Hematopoietic multipotent progenitor cell treated with erythropoietin and hydrocortisone succinate and interleukin-3 and kit ligand, for 4 days (in vitro differentiated cells): Measurements from ENCODE around the gene SYNGAP1.
"Not testable (repeated sequence)": the region's sequence is repeated elsewhere in the genome, so short reads cannot be mapped to it uniquely, and the experiment has no call there.

Experiments used
- DNase-seq: peaks from one replicate; pipeline ENCODE4 v3.0.0-alpha.2; 2015

The SYNGAP1 gene

GRCh38 chr6:33419580-33420490 lies at the start of gene SYNGAP1:
Gene SYNGAP1 (plus strand): TSS chr6:33420065. CDS start chr6:33420265, 200 bp downstream.
- DNase-seq, result peak; percentile 77

GRCh38 chr6:33371901-33372300 lies 48.0 kb upstream of the SYNGAP1 start:
- DNase-seq, result not testable (repeated sequence)

GRCh38 chr6:33372526-33373123 lies 47.2 kb upstream of the SYNGAP1 start:
- peak; percentile 40 for DNase-seq

- DNase-seq, result peak; percentile 31
Measured at GRCh38 chr6:33373960-33374910, 45.6 kb upstream of the SYNGAP1 start.

GRCh38 chr6:33375143-33375671 lies 44.7 kb upstream of the SYNGAP1 start:
- DNase-seq, result peak; percentile 76

- DNase-seq, result no peak
Measured at GRCh38 chr6:33377171-33377570, 42.7 kb upstream of the SYNGAP1 start.

GRCh38 chr6:33379184-33379583 lies 40.7 kb upstream of the SYNGAP1 start:
- not testable (repeated sequence) for DNase-seq

GRCh38 chr6:33380272-33380981 lies 39.4 kb upstream of the SYNGAP1 start:
- peak; percentile 50 for DNase-seq

GRCh38 chr6:33383427-33384185 lies 36.3 kb upstream of the SYNGAP1 start:
- DNase-seq, result no peak

GRCh38 chr6:33384581-33385020 lies 35.3 kb upstream of the SYNGAP1 start:
- DNase-seq, result no peak

- DNase-seq, result no peak
Measured at GRCh38 chr6:33390173-33390572, 29.7 kb upstream of the SYNGAP1 start.

GRCh38 chr6:33390767-33391277 lies 29.0 kb upstream of the SYNGAP1 start:
- no peak for DNase-seq

GRCh38 chr6:33391278-33391921 lies 28.5 kb upstream of the SYNGAP1 start, which contains the start of gene KIFC1:
Gene KIFC1 (plus strand): TSS chr6:33391823. CDS start chr6:33391986, 163 bp downstream.
- DNase-seq, result peak; percentile 100

GRCh38 chr6:33391922-33392594 lies 27.8 kb upstream of the SYNGAP1 start:
- peak; percentile 49 for DNase-seq

GRCh38 chr6:33392595-33392948 lies 27.3 kb upstream of the SYNGAP1 start:
- peak; percentile 61 for DNase-seq

GRCh38 chr6:33392979-33393378 lies 26.9 kb upstream of the SYNGAP1 start:
- no peak for DNase-seq

- no peak for DNase-seq
Measured at GRCh38 chr6:33397541-33397940, 22.3 kb upstream of the SYNGAP1 start.

GRCh38 chr6:33398601-33399000 lies 21.3 kb upstream of the SYNGAP1 start:
- not testable (repeated sequence) for DNase-seq

- not testable (repeated sequence) for DNase-seq
Measured at GRCh38 chr6:33399881-33400280, 20.0 kb upstream of the SYNGAP1 start.

GRCh38 chr6:33404884-33405283 lies 15.0 kb upstream of the SYNGAP1 start:
- no peak for DNase-seq
